Neuronal stem cell (in vitro differentiated cells): Measurements from ENCODE around the gene VEZT. TPM values are rescaled to one million over a fixed set of nuclear protein-coding genes. Genes with fewer than 3 reads are reported as not detected.

Source experiments
- DNase-seq: peaks from one replicate; pipeline ENCODE4 v3.0.0-alpha.2; 2013; ENCODE audit warnings: low spot score
- H2AFZ ChIP-seq: one replicate; pipeline ENCODE4 v1.6.1; 2013; ENCODE audit warnings: mild to moderate bottlenecking, low read length, inconsistent platforms
- H2AK5ac ChIP-seq: 2 replicates; pipeline ENCODE4 v1.6.1; 2013; ENCODE audit warnings: low read depth, mild to moderate bottlenecking, inconsistent platforms, low read length, moderate library complexity, mixed read lengths
- H2BK120ac ChIP-seq: 2 replicates; pipeline ENCODE4 v1.6.1; 2013; ENCODE audit warnings: low read depth, mild to moderate bottlenecking, inconsistent platforms, low read length, moderate library complexity, mixed read lengths
- H2BK12ac ChIP-seq: one replicate; pipeline ENCODE4 v1.6.1; 2013; ENCODE audit warnings: low read length, inconsistent platforms
- H2BK15ac ChIP-seq: 2 replicates; pipeline ENCODE4 v1.6.1; 2013; ENCODE audit warnings: mild to moderate bottlenecking, low read length, inconsistent platforms, mixed read lengths
- H2BK5ac ChIP-seq: one replicate; pipeline ENCODE4 v1.6.1; 2013; ENCODE audit warnings: inconsistent platforms, mild to moderate bottlenecking, low read length, moderate library complexity
- H3K14ac ChIP-seq: one replicate; pipeline ENCODE4 v1.6.1; 2013; ENCODE audit warnings: low read length, inconsistent platforms
- H3K18ac ChIP-seq: 2 replicates; pipeline ENCODE4 v1.6.1; 2013; ENCODE audit warnings: low read length, inconsistent platforms
- H3K23ac ChIP-seq: 2 replicates; pipeline ENCODE4 v1.6.1; 2013; ENCODE audit warnings: low read depth, mild to moderate bottlenecking, mixed read lengths, low read length, inconsistent platforms; ENCODE audit not compliant: poor library complexity
- H3K27ac ChIP-seq: replicated peaks from 3 replicates; pipeline ENCODE4 v1.5.1; 2013; ENCODE audit warnings: low read length, inconsistent platforms
- H3K27me3 ChIP-seq, 3 experiments: 2 replicates each; pipeline ENCODE4 v1.6.1; 2013; ENCODE audit warnings: low read length in 3 of 3, mild to moderate bottlenecking in 2 of 3, inconsistent platforms in 1 of 3, low read depth in 1 of 3, mixed read lengths in 1 of 3, moderate library complexity in 1 of 3; ENCODE audit not compliant: control insufficient read depth in 3 of 3, insufficient read depth in 3 of 3
- H3K36me3 ChIP-seq, 2 donors: replicated peaks in 1 of 2; 2 replicates each; pipeline ENCODE4 v1.6.1; 2013; ENCODE audit warnings: low read length in 2 of 2; ENCODE audit not compliant: control insufficient read depth in 2 of 2, insufficient read depth in 2 of 2
- H3K4ac ChIP-seq: 2 replicates; pipeline ENCODE4 v1.6.1; 2013; ENCODE audit warnings: inconsistent platforms, mild to moderate bottlenecking, low read length, moderate library complexity
- H3K4me1 ChIP-seq, 2 donors: 1 replicate in 1 of 2; 2 replicates in 1 of 2; pipeline ENCODE4 v1.6.1; 2013; ENCODE audit warnings: low read length in 2 of 2, low read depth in 1 of 2; ENCODE audit not compliant: control insufficient read depth in 2 of 2, insufficient read depth in 1 of 2
- H3K4me2 ChIP-seq: one replicate; pipeline ENCODE4 v1.6.1; 2013; ENCODE audit warnings: mild to moderate bottlenecking, low read length, inconsistent platforms; ENCODE audit not compliant: insufficient read depth, poor library complexity, severe bottlenecking
- H3K4me3 ChIP-seq, 2 donors: 2 replicates each; pipeline ENCODE4 v1.5.1; 2013; ENCODE audit warnings: low read length in 2 of 2, mild to moderate bottlenecking in 2 of 2, inconsistent platforms in 1 of 2, moderate library complexity in 1 of 2
- H3K79me1 ChIP-seq: one replicate; pipeline ENCODE4 v1.6.1; 2013; ENCODE audit warnings: low read depth, mild to moderate bottlenecking, inconsistent platforms, low read length, moderate library complexity
- H3K9ac ChIP-seq: one replicate; pipeline ENCODE4 v1.6.1; 2013; ENCODE audit warnings: mild to moderate bottlenecking, low read depth, low read length, inconsistent platforms; ENCODE audit not compliant: poor library complexity
- H3K9me3 ChIP-seq, 2 donors: replicated peaks in 1 of 2; 2 replicates each; pipeline versions ENCODE3 to v1.6.1; 2013; ENCODE audit warnings: low read length in 2 of 2, mild to moderate bottlenecking in 2 of 2, inconsistent platforms in 1 of 2, low read depth in 1 of 2, mixed read lengths in 1 of 2, moderate library complexity in 1 of 2; ENCODE audit not compliant: control insufficient read depth in 2 of 2, insufficient read depth in 1 of 2
- H4K8ac ChIP-seq: one replicate; pipeline ENCODE4 v1.6.1; 2013; ENCODE audit warnings: low read depth, mild to moderate bottlenecking, inconsistent platforms, low read length, moderate library complexity
- H4K91ac ChIP-seq: one replicate; pipeline ENCODE4 v1.6.1; 2013; ENCODE audit warnings: low read length, low read depth, mild to moderate bottlenecking, inconsistent platforms; ENCODE audit not compliant: poor library complexity
- WGBS, 2 donors: extraction: QIAGEN DNeasy Blood & Tissue Kit; methylation state at CpG; one replicate each; pipeline ENCODE4 v1.1.7; 2013; ENCODE audit warnings: missing lambda C conversion rate in 2 of 2, mixed read lengths in 1 of 2; ENCODE audit not compliant: insufficient read length in 2 of 2, insufficient replicate concordance in 1 of 2; ENCODE audit errors: extremely low coverage in 2 of 2; 5-methylcytosine and 5-hydroxymethylcytosine counted together
- polyA plus RNA-seq, 2 experiments: library from polyadenylated mRNA; stranded (reverse); fragments of 200-250 nt; gene quantifications; one replicate each; pipeline ENCODE4 v1.2.3, GENCODE V29; 2013

The VEZT gene
- polyA plus RNA-seq (2013, experiment 1 of 2): 67.7 TPM
- 67.7 TPM for polyA plus RNA-seq (2013, experiment 2 of 2)

- Histone ChIP-seq H3K36me3 (peaks cover 0 to 12% of the 10 kb centered on the region in 2 donors), H3K18ac (peak within 1 kb of the TSS; percentile 97), H3K27me3 (no peaks in the 10 kb centered on the region), H3K4me1 (peaks cover 2 to 9% of the 10 kb centered on the region in 2 donors), H2BK12ac (no peak within 1 kb of the TSS), H2BK120ac (peak within 1 kb of the TSS; percentile 88), H2BK15ac (peak within 1 kb of the TSS; percentile 79), H3K4me2 (peak within 1 kb of the TSS; percentile 62), H4K8ac (no peak within 1 kb of the TSS), H3K9ac (peak within 1 kb of the TSS; percentile 97), H2AFZ (peak within 1 kb of the TSS; percentile 89), H3K4ac (peak within 1 kb of the TSS; percentile 53), H3K9me3 (peaks cover 0 to 2% of the 10 kb centered on the region in 2 donors), H4K91ac (no peak within 1 kb of the TSS), H2BK5ac (peak within 1 kb of the TSS; percentile 93), H3K27ac (peak within 1 kb of the TSS; percentile 99), H3K14ac (peak within 1 kb of the TSS; percentile 38), H3K23ac (peak within 1 kb of the TSS; percentile 38), H3K4me3 (peak within 1 kb of the TSS; percentile 72 to 93), H2AK5ac (peak within 1 kb of the TSS; percentile 75), H3K79me1 (peaks cover 2% of the 10 kb centered on the region)
- no CpG with 5 or more reads among the region's 75 CpGs for WGBS, 2 donors
- DNase-seq: peak; percentile 99
These were observed at the start of gene VEZT, which contains the start of gene FGD6 for GRCh38 chr12:95217377-95218149. TSS of gene VEZT (plus strand) at chr12:95217807. CDS start at chr12:95217851, 44 bp downstream. TSS of gene FGD6 (minus strand) at chr12:95217467. CDS start at chr12:95217240, 227 bp downstream.

GRCh38 chr12:95168746-95169145 is 48.9 kb upstream of the VEZT start:
- H3K27me3 ChIP-seq: no peaks in the 10 kb centered on the region
- WGBS, 2 donors: no CpG with 5 or more reads among the region's 2 CpGs
- H3K27ac ChIP-seq: peak overlapping the region; percentile 63
- no peak overlapping the region for H3K9ac ChIP-seq
- no peak overlapping the region for H3K23ac ChIP-seq
- H2BK15ac ChIP-seq: no peak overlapping the region
- no peak overlapping the region for H3K4ac ChIP-seq
- H2AK5ac ChIP-seq: no peak overlapping the region
- no peak overlapping the region for H2AFZ ChIP-seq
- no peak overlapping the region for H2BK120ac ChIP-seq
- DNase-seq: peak; percentile 26
- H3K4me2 ChIP-seq: no peak overlapping the region
- no peak overlapping the region for H3K14ac ChIP-seq
- no peak overlapping the region for H3K4me3 ChIP-seq
- H4K91ac ChIP-seq: no peak overlapping the region
- no peak overlapping the region for H2BK5ac ChIP-seq
- H2BK12ac ChIP-seq: no peak overlapping the region
- peaks cover 2 to 47% of the 10 kb centered on the region in 2 donors for H3K36me3 ChIP-seq
- peaks cover 0 to 2% of the 10 kb centered on the region in 2 donors for H3K4me1 ChIP-seq
- no peaks in the 10 kb centered on the region for H3K79me1 ChIP-seq
- H3K9me3 ChIP-seq: no peaks in the 10 kb centered on the region
- H4K8ac ChIP-seq: no peak overlapping the region
- H3K18ac ChIP-seq: no peak overlapping the region

GRCh38 chr12:95169368-95169767 is 48.2 kb upstream of the VEZT start:
- no peak overlapping the region for H2AK5ac ChIP-seq
- no CpG with 5 or more reads among the region's 4 CpGs for WGBS, 2 donors

More at GRCh38 chr12:95169368-95169767, 48.2 kb upstream of the VEZT start:
- Histone ChIP-seq H3K14ac (no peak overlapping the region), H4K91ac (no peak overlapping the region), H3K18ac (no peak overlapping the region), H3K23ac (no peak overlapping the region), H2AFZ (no peak overlapping the region), H3K79me1 (no peaks in the 10 kb centered on the region), H2BK15ac (no peak overlapping the region), H3K4ac (no peak overlapping the region), H2BK12ac (no peak overlapping the region), H3K27me3 (no peaks in the 10 kb centered on the region), H3K36me3 (peaks cover 2 to 47% of the 10 kb centered on the region in 2 donors), H2BK5ac (no peak overlapping the region), H3K4me2 (no peak overlapping the region), H3K9ac (no peak overlapping the region), H3K4me3 (no peak overlapping the region), H3K4me1 (peaks cover 0 to 2% of the 10 kb centered on the region in 2 donors), H3K27ac (peak overlapping the region; percentile 59), H3K9me3 (no peaks in the 10 kb centered on the region), H4K8ac (no peak overlapping the region), H2BK120ac (no peak overlapping the region)
- DNase-seq: no peak
